Measurements from ENCODE around the gene DAP. TPM values are rescaled to one million over a fixed set of nuclear protein-coding genes. Genes with fewer than 3 reads are reported as not detected.

DAP gene
- total RNA-seq, 2 experiments from 2014 or later = 42.5 to 45.3 TPM

GRCh38 chr5:10675177-10675700 lies 85.8 kb downstream of the DAP start:
- H3K4me1 Mint-ChIP-seq (ENCODE audit: low read depth) = no peaks in the 10 kb centered on the region
- ATAC-seq = no peak
- ChIA-PET POLR2A (no interaction called here), CTCF (interaction anchor here (2.3 kb wide), 1 partner anchor 14 kb away, joined by 4 read pairs; no protein-coding TSS in a partner anchor)
- H3K4me3 Mint-ChIP-seq = no peak overlapping the region
- DNase-seq = no peak
- H3K9me3 Mint-ChIP-seq = peaks cover 4% of the 10 kb centered on the region
- no peak for TF ChIP-seq CTCF (IDR thresholded peaks at IDR 0.05)
- peaks cover 23% of the 10 kb centered on the region for H3K36me3 Mint-ChIP-seq (ENCODE audit: low read depth)
- H3K27me3 Mint-ChIP-seq = peaks cover 1% of the 10 kb centered on the region
- intact Hi-C loops (cut with micrococcal nuclease) = no loop called here
- H3K27ac Mint-ChIP-seq = no peak overlapping the region

- intact Hi-C loops (cut with micrococcal nuclease) = no loop called here
- peaks cover 17% of the 10 kb centered on the region for H3K36me3 Mint-ChIP-seq (ENCODE audit: low read depth)
- H3K9me3 Mint-ChIP-seq = peaks cover 4% of the 10 kb centered on the region
- peaks cover 1% of the 10 kb centered on the region for H3K27me3 Mint-ChIP-seq
- CTCF ChIA-PET = interaction anchor here (2.3 kb wide), 1 partner anchor 15 kb away, joined by 4 read pairs; no protein-coding TSS in a partner anchor
- POLR2A ChIA-PET = interaction anchor here (0.6 kb wide), 1 partner anchor 150 kb away, joined by 3 read pairs; no protein-coding TSS in a partner anchor
- ATAC-seq (no peak), DNase-seq (no peak)
- no peak overlapping the region for H3K27ac Mint-ChIP-seq
- no peak overlapping the region for H3K4me3 Mint-ChIP-seq
- no peak for TF ChIP-seq CTCF (IDR thresholded peaks at IDR 0.05)
- H3K4me1 Mint-ChIP-seq (ENCODE audit: low read depth) = no peaks in the 10 kb centered on the region
These were observed 86.5 kb downstream of the DAP start for GRCh38 chr5:10674582-10674981.

GRCh38 chr5:10674096-10674495 lies 86.9 kb downstream of the DAP start:
- Mint-ChIP-seq H3K36me3 (ENCODE audit: low read depth) (peaks cover 15% of the 10 kb centered on the region), H3K27ac (no peak overlapping the region), H3K4me1 (ENCODE audit: low read depth) (no peaks in the 10 kb centered on the region), H3K27me3 (peaks cover 1% of the 10 kb centered on the region), H3K9me3 (peaks cover 4% of the 10 kb centered on the region), H3K4me3 (no peak overlapping the region)
- DNase-seq (no peak), ATAC-seq (no peak)
- ChIA-PET POLR2A (no interaction called here), CTCF (interaction anchor here (2.3 kb wide), 1 partner anchor 15 kb away, joined by 4 read pairs; no protein-coding TSS in a partner anchor)
- intact Hi-C loops (cut with micrococcal nuclease) = no loop called here
- TF ChIP-seq CTCF (IDR thresholded peaks at IDR 0.05) = no peak

- ChIA-PET POLR2A (no interaction called here), CTCF (no interaction called here)
- Mint-ChIP-seq H3K4me3 (no peak overlapping the region), H3K4me1 (ENCODE audit: low read depth) (no peaks in the 10 kb centered on the region), H3K36me3 (ENCODE audit: low read depth) (peaks cover 15% of the 10 kb centered on the region), H3K9me3 (peaks cover 4% of the 10 kb centered on the region), H3K27me3 (peaks cover 1% of the 10 kb centered on the region), H3K27ac (no peak overlapping the region)
- DNase-seq (no peak), ATAC-seq (no peak)
- intact Hi-C loops (cut with micrococcal nuclease) = no loop called here
- TF ChIP-seq CTCF (IDR thresholded peaks at IDR 0.05) = no peak
These were observed 87.6 kb downstream of the DAP start for GRCh38 chr5:10673407-10673806.

GRCh38 chr5:10673017-10673389 lies 88.0 kb downstream of the DAP start:
- ATAC-seq = no peak
- DNase-seq = no peak
- TF ChIP-seq CTCF (IDR thresholded peaks at IDR 0.05) = no peak
- peaks cover 12% of the 10 kb centered on the region for H3K36me3 Mint-ChIP-seq (ENCODE audit: low read depth)
- no peaks in the 10 kb centered on the region for H3K4me1 Mint-ChIP-seq (ENCODE audit: low read depth)
- peaks cover 1% of the 10 kb centered on the region for H3K27me3 Mint-ChIP-seq
- H3K27ac Mint-ChIP-seq = no peak overlapping the region
- intact Hi-C loops (cut with micrococcal nuclease) = no loop called here
- ChIA-PET POLR2A (no interaction called here), CTCF (no interaction called here)
- peaks cover 4% of the 10 kb centered on the region for H3K9me3 Mint-ChIP-seq
- no peak overlapping the region for H3K4me3 Mint-ChIP-seq
